Posterior cingulate gyrus (tissue), 11 donors: Measurements from ENCODE around the gene GALNT14.
"Not testable (repeated sequence)": the region's sequence is repeated elsewhere in the genome, so short reads cannot be mapped to it uniquely, and the experiment has no call there.

Experiments used
- DNase-seq, 10 donors: peaks; one replicate each; pipeline versions ENCODE4 v3.0.0 to v3.0.0-alpha.2; 2020 to 2021; ENCODE audit warnings: mixed read lengths in 3 of 10
- intact Hi-C: fragments of 100-400 bp; cut with DNase I; formaldehyde crosslinking; loops from one replicate; pipeline ENCODE4 v1.15.1; 2023

Gene GALNT14

DNA sequence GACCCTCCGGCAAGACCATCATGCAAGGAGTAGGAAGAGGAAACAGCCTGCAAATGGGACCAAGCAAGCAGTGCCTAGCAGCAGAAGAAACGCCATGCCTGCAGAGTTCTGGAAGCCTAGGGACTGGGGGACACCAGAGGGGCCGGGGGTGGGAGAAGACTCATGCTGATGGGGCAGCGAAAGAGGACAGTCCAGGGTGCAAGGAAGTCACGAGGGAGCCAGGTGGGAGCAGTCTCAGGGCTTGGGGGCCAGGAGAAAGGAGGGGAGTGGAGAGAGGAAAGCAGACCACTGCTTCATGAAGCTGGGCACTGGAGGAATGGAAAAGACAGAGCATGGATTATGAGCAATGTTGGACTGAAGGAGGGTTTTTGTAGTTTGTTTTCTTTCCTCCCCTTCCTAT lies 211.6 kb downstream of the GALNT14 start:
- peak in 1 of 10 donors; percentile 63 for DNase-seq
- intact Hi-C loops: no loop called here

DNA sequence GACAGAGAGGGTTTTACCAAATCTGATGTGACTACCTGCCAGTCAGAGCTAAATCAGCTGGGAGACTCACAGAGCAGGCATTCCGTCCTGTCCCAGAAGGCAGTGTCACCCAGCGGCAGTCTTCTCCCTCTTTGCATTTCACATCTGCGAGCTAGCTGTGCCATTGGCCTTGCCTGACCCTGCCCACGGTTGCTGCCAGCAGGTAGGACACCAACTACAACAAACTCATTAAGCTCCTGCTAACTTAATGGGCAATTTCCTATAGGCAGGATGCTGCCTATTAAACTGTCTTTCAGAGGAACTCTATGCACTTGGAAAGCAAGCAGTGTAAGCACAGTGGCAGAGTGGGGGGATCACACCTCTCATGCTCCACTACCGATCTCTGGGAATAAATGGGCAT lies 214.6 kb downstream of the GALNT14 start:
- peak in 1 of 10 donors; percentile 69 for DNase-seq
- intact Hi-C loops: no loop called here

DNA sequence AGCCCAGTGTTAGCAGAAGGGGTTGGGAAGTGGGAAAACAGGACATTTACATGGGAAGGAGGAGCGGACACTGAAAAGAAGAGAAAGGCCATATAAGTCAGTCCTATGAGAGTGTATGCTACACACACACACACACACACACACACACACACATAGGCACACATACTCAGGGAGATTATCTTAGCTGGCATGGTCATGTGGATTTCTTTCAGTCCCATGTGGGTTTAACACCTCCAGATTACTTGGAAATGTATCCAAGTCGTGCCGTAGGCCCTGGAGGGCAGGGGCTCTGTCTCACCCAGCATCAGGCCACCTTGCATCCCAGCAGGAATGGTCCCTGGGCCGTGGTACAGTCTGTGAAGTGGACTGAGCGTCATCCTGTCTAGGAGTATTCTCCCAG lies 217.7 kb downstream of the GALNT14 start:
- intact Hi-C loops: no loop called here
- DNase-seq: no peak

DNA sequence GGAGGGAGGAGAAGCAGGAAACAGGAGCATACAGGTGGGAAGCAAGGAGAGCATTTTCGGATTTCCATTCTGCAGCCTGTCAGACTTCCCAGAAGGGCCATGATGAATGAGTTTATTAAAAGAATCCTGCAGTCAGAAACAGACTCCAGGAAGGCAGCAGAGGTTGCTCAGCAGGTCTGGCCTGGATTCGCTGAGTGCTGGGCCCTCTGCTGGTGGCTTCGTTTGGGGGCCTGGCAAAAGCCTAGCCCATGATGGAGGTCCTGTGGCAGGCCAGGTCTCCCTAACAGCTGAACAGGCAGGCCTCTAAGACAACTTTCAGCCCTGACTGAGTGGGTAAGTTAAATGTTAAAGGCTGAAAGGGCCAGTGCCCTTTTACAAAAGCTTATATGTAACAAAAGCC lies 222.8 kb downstream of the GALNT14 start:
- intact Hi-C loops: no loop called here
- DNase-seq: peak in 3 of 10 donors; percentile 27 to 86 (median 74)

- peak in 1 of 10 donors; percentile 20 for DNase-seq
- intact Hi-C loops: no loop called here
Measured at GRCh38 chr2:30914456-30914855, 223.8 kb downstream of the GALNT14 start.

- peak in 1 of 10 donors; percentile 23 for DNase-seq
- intact Hi-C loops: no loop called here
Measured at GRCh38 chr2:30912056-30912455, 226.2 kb downstream of the GALNT14 start.

DNA sequence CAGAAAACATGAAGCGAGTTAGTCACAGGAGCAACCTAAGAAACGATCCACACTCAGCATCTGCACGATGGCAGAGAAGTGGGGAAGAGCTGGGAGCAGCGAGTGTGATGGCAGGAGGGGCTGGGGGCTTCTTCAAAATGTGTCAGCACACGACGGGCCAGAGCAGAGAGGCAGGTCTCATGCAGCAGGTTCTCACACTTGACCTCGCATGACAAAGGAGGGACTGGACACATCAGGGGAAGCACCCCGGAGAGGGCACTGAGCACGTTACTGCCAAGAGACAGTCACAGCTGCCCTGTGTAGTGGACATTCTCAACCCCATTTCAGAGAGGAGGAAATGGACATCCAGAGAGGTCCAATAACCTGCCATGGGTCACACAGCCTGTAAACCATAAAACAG lies 226.9 kb downstream of the GALNT14 start:
- intact Hi-C loops: no loop called here

GRCh38 chr2:30910686-30911085 lies 227.6 kb downstream of the GALNT14 start:
- DNase-seq: no peak
- intact Hi-C loops: no loop called here

More for the DNA sequence above, 226.9 kb downstream of the GALNT14 start:
- no peak for DNase-seq

DNA sequence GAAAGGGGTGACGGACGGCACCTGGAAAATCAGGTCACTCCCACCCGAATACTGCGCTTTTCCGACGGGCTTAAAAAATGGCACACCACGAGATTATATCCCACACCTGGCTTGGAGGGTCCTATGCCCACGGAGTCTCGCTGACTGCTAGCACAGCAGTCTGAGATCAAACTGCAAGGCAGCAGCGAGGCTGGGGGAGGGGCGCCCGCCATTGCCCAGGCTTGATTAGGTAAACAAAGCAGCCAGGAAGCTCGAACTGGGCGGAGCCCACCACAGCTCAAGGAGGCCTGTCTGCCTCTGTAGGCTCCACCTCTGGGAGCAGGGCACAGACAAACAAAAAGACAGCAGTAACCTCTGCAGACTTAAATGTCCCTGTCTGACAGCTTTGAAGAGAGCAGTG lies 233.8 kb downstream of the GALNT14 start:
- DNase-seq: not testable (repeated sequence)

GRCh38 chr2:30903326-30903725 lies 234.9 kb downstream of the GALNT14 start:
- DNase-seq: no peak
- intact Hi-C loops: no loop called here

More for the DNA sequence above, 233.8 kb downstream of the GALNT14 start:
- intact Hi-C loops: not testable (repeated sequence)

- intact Hi-C loops: no loop called here
- no peak for DNase-seq
Measured at GRCh38 chr2:30900381-30900780, 237.9 kb downstream of the GALNT14 start.

GRCh38 chr2:30899516-30900054 lies 238.7 kb downstream of the GALNT14 start:
- intact Hi-C loops: no loop called here
- no peak for DNase-seq

DNA sequence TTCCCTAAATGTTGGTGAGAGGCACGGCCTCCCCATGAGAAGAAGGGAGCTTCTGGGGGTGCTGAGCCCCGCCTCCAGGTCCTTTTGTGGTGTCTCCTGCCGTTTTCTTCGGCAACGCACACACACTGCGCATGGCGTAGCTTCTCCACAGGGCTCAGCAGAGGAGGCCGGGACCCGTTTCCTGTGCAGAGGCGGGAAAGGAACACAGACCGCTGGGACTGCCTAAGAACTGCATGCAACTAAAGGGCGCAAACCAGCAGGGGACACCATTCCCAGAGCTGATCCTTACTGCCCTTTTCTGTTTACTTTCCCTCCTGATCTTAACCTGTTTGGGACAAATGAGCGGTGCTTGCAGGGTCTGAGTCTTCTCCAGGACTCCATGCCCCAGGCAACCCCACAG lies 240.7 kb downstream of the GALNT14 start:
- DNase-seq: no peak
- intact Hi-C loops: no loop called here

- intact Hi-C loops: no loop called here
- DNase-seq: no peak
Measured at GRCh38 chr2:30894498-30895119, 243.6 kb downstream of the GALNT14 start.

DNA sequence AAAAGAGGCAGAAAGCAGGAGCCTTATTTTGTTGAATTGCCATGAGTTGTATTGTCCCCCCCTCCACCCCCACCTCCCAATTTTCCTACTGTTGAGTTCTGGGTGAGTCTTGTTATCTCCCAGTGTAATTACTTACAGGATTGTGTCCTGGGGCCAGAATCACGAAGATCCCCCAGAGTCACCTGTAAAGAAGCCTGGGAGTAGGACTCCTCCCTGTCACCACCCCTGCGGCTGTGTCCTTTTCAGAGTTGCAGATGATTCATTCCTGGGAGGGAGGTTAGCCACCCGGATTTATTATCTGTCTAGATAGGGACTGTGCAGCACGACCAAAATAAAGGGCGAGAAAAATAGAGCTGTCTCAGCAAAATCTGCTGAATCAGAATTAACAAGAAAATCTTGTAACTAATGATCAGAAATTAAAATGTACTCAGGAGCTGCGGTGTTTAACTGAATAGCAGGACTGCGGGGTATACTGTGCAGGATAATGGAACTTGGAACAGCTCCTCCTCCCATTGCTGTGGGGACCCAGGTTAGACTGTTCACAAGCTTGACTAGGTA lies 249.3 kb downstream of the GALNT14 start:
- intact Hi-C loops: no loop called here
- DNase-seq: no peak

GRCh38 chr2:30886080-30886479 lies 252.2 kb downstream of the GALNT14 start:
- intact Hi-C loops: no loop called here
- no peak for DNase-seq

- intact Hi-C loops: no loop called here
- DNase-seq: no peak
Measured at GRCh38 chr2:30883822-30884221, 254.4 kb downstream of the GALNT14 start.

- DNase-seq: no peak
- intact Hi-C loops: no loop called here
Measured at GRCh38 chr2:30883184-30883583, 255.1 kb downstream of the GALNT14 start.

GRCh38 chr2:30880516-30880915 lies 257.7 kb downstream of the GALNT14 start:
- intact Hi-C loops: no loop called here
- no peak for DNase-seq

DNA sequence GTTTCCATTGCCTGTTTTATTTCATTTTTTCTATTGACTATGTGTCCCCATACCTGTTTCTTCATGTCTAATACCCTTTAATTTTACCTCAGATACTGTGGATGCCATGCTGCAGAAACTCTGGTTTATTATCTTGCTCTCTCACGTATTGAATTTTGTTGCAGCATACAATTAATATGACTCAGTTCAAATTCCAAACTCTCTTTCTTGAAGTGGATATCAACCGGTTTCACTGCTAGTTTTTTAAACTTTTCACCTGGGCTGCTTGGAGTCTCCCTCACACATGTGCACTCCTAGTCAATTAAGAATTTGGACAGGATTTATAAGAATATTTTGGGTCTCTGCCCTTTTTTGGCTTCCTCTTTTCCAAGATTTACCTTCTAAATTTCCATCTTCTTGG lies 260.4 kb downstream of the GALNT14 start:
- DNase-seq: no peak
- intact Hi-C loops: no loop called here

- intact Hi-C loops: no loop called here
- no peak for DNase-seq
Measured at GRCh38 chr2:30872797-30873196, 265.4 kb downstream of the GALNT14 start.
